GM21619 (cell line): ENCODE data around the gene APOL5.
"Not testable (repeated sequence)": the region's sequence is repeated elsewhere in the genome, so short reads cannot be mapped to it uniquely, and the experiment has no call there.

Experiments
- ATAC-seq: cut with Tn5 transposase; IDR thresholded peaks from one replicate; pipeline ENCODE4 v1.9.1; 2021; ENCODE audit not compliant: unreplicated experiment

APOL5 gene

GRCh38 chr22:35717572-35717971 is at the start of gene APOL5:
Gene APOL5 (plus strand): TSS chr22:35717872. CDS start chr22:35717872, 0 bp downstream.
- no peak for ATAC-seq

DNA sequence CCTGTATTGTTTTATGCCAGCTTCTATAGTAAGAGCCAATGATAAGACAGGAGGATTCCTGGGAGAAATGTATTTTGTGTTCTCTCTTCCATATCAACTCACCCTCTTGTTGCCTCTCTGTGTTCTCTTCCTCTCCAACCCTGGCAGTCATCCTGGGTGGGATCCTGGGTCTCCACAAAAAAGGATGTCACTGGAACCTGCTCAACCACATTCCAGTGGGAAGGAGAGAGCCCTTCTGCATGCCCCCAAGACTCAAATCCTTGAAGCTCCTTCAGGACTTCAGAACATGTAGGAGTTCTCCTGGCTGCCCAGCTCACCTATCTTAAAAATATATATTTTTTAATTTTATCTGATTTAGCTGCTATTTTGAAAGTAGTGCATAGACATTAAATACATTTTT is 43.3 kb upstream of the APOL5 start:
- no peak for ATAC-seq

DNA sequence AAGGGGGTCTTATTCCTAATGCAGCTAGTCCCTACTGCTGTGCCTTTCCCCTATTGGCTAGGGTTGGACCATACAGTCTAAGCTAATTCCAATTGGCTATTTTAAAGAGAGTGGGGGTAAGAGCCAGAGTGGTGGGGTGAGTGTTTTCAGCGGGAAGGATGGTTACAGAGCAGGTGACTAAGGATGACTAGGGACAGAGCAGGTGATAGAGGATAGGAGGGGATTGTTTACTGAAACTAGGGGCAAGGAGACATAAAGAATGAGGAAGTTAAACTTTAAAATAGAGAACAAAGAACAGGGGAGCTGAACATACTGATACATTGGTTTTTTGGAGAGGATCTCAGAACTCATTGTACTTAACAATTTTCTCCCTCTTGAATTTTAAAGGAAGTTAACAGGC is 41.6 kb upstream of the APOL5 start:
- ATAC-seq, result not testable (repeated sequence)

- no peak for ATAC-seq
These were observed 40.0 kb upstream of the APOL5 start for GRCh38 chr22:35677460-35678187.

GRCh38 chr22:35678836-35679235 is 38.8 kb upstream of the APOL5 start:
- no peak for ATAC-seq

GRCh38 chr22:35679492-35679891 is 38.2 kb upstream of the APOL5 start:
- ATAC-seq, result not testable (repeated sequence)

DNA sequence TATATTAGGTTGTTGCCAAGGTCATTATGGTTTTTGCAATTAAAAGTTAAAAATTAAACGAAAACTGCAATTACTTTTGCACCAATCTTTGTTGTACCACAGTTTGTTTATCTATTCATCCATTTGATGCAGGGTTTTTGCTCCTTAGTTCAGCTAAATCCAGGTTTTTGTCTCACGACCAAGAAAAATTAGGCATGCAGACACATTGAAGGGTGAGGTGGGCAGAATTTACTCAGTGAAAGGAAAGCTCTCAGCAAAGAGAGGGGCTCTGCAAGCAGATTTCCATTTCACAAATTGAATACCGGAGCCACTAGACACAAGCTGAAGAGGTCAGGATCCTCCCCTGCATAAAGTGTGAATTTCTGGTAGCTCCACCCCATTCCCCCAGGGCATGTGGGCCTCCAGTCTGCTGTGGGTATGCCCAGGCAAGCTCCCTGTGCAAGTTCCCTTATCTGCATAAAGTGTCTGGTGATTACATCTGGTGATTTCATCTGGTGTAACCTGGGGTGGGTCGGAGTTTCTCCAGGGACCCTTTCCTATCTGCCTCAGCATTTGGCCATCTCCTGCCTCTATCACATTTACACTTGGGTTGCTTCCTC is 36.1 kb upstream of the APOL5 start:
- ATAC-seq, result no peak

- no peak for ATAC-seq
These were observed 34.1 kb upstream of the APOL5 start for GRCh38 chr22:35683560-35683959.

DNA sequence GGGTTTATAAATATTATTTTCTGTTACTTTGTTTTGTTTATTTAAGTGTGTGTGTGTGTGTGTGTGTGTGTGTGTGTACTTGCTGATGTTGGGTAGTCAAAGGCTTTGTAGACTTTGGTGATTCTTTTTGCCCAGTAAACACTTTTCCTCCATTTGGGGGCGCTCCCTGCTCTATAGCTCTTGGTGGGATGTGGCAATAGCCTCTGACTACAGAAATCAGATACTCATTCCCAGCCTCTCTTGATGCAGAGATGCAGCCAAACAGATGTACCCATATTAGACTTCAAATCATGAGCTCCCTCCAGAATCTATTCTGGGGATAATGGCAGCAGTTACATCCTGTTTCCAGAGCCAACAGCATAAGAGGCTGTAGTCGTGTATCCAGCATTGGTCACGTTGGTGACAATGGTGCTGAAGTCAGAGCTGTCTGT is 33.4 kb upstream of the APOL5 start:
- ATAC-seq, result no peak

DNA sequence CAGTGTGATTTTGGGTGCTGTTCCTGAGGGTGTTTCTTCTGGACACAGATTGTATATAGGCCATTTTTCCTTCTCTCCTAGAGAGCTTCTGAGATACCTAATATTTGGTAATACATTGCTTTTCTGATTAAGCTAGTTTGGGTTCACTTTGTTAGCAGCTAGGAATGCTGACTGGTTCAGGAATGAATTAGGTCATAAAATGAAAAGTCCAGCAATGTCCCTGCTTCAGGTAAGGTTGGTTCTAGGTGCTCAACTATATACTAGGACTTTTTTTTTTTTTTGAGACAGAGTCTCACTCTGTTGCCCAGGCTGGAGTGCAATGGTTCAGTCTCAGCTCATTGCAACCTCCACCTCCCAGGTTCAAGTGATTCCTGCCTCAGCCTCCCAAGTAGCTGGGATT is 32.9 kb upstream of the APOL5 start:
- ATAC-seq, result no peak

GRCh38 chr22:35685731-35686130 is 31.9 kb upstream of the APOL5 start:
- ATAC-seq, result no peak

- no peak for ATAC-seq
These were observed 31.4 kb upstream of the APOL5 start for GRCh38 chr22:35686298-35686697.

- no peak for ATAC-seq
These were observed 30.2 kb upstream of the APOL5 start for GRCh38 chr22:35687461-35687860.

- no peak for ATAC-seq
These were observed 28.6 kb upstream of the APOL5 start for GRCh38 chr22:35688913-35689675.

DNA sequence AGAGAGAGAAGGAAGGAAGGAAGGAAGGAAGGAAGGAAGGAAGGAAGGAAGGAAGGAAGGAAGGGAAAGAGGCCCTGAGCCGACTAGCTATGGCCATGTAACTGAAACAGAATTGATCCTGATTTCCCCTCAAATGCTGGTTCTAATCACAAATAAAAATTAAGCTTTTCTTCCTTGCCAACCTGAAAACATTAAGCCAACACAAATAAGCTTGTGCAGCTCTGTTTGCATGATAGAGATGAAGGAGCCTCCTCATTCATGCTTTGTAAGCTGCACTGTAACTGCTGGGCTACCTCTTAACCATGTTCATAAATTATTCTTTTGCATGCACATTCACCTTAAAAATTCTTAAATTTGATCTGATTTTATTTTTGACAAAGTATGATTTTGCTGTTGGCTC is 27.7 kb upstream of the APOL5 start:
- ATAC-seq, result no peak

DNA sequence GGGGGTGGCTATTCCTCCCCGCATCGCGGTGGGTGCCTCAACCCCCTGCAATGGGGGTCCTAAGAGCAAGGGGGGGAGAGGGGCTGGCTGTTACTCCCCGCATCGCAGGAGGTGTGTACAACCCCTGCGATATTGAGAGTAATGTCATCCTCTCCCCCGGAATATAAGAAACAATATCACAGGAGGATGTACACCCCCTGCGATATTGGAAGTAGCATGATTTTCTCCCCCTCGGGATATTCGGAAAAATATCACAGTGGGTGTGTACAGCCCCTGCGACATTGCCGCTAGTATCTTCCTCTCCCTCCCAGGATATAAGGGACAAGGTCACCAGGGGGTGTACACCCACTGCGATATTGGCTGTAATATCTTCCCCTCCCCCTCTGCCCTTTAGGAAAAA is 22.5 kb upstream of the APOL5 start:
- no peak for ATAC-seq

DNA sequence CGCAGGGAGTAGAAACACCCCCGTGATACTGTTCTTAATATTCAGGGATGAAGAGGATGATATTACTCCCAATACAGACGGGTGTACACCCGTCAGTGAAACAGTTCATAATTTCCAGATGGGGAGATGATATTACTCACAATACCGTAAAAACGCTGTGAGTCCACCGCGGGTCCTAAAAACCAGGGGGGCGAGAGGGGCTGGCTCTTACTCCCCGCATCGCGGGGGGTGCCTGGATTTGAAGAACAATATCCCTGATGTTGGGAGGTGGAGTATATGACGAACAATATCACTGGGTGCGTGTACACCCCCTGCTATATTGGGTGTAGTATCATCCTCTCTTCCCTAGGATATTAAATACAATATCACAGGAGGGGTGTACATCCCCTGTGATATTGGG is 20.5 kb upstream of the APOL5 start:
- ATAC-seq, result no peak

GRCh38 chr22:35699852-35700251 is 17.8 kb upstream of the APOL5 start:
- not testable (repeated sequence) for ATAC-seq

- ATAC-seq, result no peak
These were observed 13.6 kb upstream of the APOL5 start for GRCh38 chr22:35703861-35704584.

DNA sequence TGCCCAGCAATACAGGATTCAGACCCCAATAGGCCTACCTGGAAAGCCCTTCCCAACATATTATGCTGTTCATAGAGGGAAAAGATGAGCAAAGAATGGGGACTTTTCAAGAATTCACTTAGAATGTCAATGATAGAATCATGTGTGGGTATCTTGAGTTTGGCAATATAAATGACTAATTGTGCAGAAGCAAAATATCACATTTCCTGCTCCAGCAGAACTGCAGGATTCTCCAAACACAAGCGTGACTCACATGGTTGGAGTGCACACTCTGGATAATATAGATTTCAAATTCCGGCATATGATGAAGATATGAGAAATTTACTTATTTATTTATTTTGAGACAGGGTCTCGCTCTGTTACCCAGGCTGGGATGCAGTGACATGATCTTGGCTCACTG is 12.5 kb upstream of the APOL5 start:
- ATAC-seq, result no peak

GRCh38 chr22:35708453-35708852 is 9.2 kb upstream of the APOL5 start:
- ATAC-seq, result no peak
